Lower lobe of right lung (tissue), 2 donors: ENCODE measurements around the gene CCL20. TPM values are rescaled to one million over a fixed set of nuclear protein-coding genes. Genes with fewer than 3 reads are reported as not detected.

Experiments used
- ATAC-seq, 2 donors: fragments of 200-7000 bp; cut with Tn5 transposase; one replicate each; pipeline ENCODE4 v1.9.1; 2020 to 2022; ENCODE audit warnings: mild to moderate bottlenecking in 2 of 2, moderate library complexity in 2 of 2
- DNase-seq: peaks from one replicate; pipeline ENCODE4 v3.0.0-alpha.2; 2020
- H3K27ac ChIP-seq: fragments of 200-600 bp; one replicate; pipeline ENCODE4 v1.8.0; 2022
- H3K27me3 ChIP-seq: fragments of 200-600 bp; one replicate; pipeline ENCODE4 v1.8.0; 2022; ENCODE audit warnings: low read depth
- H3K36me3 ChIP-seq: fragments of 200-600 bp; one replicate; pipeline ENCODE4 v1.8.0; 2022; ENCODE audit warnings: mild to moderate bottlenecking
- H3K4me1 ChIP-seq: fragments of 200-600 bp; one replicate; pipeline ENCODE4 v1.8.0; 2022
- H3K4me3 ChIP-seq: fragments of 200-600 bp; one replicate; pipeline ENCODE4 v1.8.0; 2022; ENCODE audit warnings: mild to moderate bottlenecking
- H3K9me3 ChIP-seq: fragments of 200-600 bp; one replicate; pipeline ENCODE4 v1.8.0; 2022
- CTCF ChIP-seq: fragments of 200-600 bp; IDR thresholded peaks from one replicate; pipeline ENCODE4 v1.8.0; 2022; ENCODE audit warnings: antibody characterized with exemption, mild to moderate bottlenecking
- intact Hi-C: fragments of 100-400 bp; cut with DNase I; formaldehyde crosslinking; loops from one replicate; pipeline ENCODE4 v1.11.0; 2022
- long read RNA-seq: library from polyadenylated mRNA; unstranded; transcript quantifications from one replicate; pipeline ENCODE4 v2.0.0, GENCODE V29; 2021
- total RNA-seq: library from RNA; stranded (reverse); fragmentation: NEBNext Ultra II Directional; extraction: Animal tissue kit (Norgen Biotek cat#: 25700); gene quantifications from one replicate; pipeline ENCODE4 v1.2.1, GENCODE V29; 2021
- donor health status: DM: no; HTN: yes; CAD: no; lungs with severe emphysema.

CCL20 gene
- 1.6 TPM for total RNA-seq
- long read RNA-seq, partial matches to known transcripts, result 0 of 2 reads
- long read RNA-seq, other reads (novel, unspliced or antisense), result 0 of 2 reads

- DNase-seq (no peak), ATAC-seq (no peak)
- intact Hi-C loops, result no loop called here
- no peaks in the 10 kb centered on the region for H3K36me3 ChIP-seq
- no peak within 1 kb of the TSS for H3K4me3 ChIP-seq
- peaks cover 11% of the 10 kb centered on the region for H3K4me1 ChIP-seq
- TF ChIP-seq CTCF, result no peak
- H3K27me3 ChIP-seq, result no peaks in the 10 kb centered on the region
- no peaks in the 10 kb centered on the region for H3K9me3 ChIP-seq
- H3K27ac ChIP-seq, result no peak within 1 kb of the TSS
Observed at GRCh38 chr2:227813562-227814353, at the start of gene CCL20. CCL20 (plus strand) TSS chr2:227813842; CDS start chr2:227813912, 70 bp downstream.

GRCh38 chr2:227765788-227766372 lies 47.8 kb upstream of the CCL20 start:
- Histone ChIP-seq H3K4me3 (no peak overlapping the region), H3K9me3 (no peaks in the 10 kb centered on the region), H3K4me1 (peaks cover 20% of the 10 kb centered on the region), H3K36me3 (no peaks in the 10 kb centered on the region), H3K27ac (no peak overlapping the region), H3K27me3 (no peaks in the 10 kb centered on the region)
- ATAC-seq, result no peak
- intact Hi-C loops, result loop anchor here (5.0 kb wide), 1 partner anchor 114 kb away; no protein-coding TSS in a partner anchor
- TF ChIP-seq CTCF, result no peak
- no peak for DNase-seq

GRCh38 chr2:227766373-227766883 lies 47.2 kb upstream of the CCL20 start:
- H3K4me3 ChIP-seq, result no peak overlapping the region
- peak; percentile 90 for TF ChIP-seq CTCF
- H3K27me3 ChIP-seq, result no peaks in the 10 kb centered on the region
- H3K9me3 ChIP-seq, result no peaks in the 10 kb centered on the region
- H3K36me3 ChIP-seq, result no peaks in the 10 kb centered on the region
- H3K27ac ChIP-seq, result no peak overlapping the region
- H3K4me1 ChIP-seq, result peaks cover 18% of the 10 kb centered on the region
- ATAC-seq (peak; percentile 94 to 96), DNase-seq (peak; percentile 80)
- intact Hi-C loops, result loop anchor here (5.0 kb wide), 1 partner anchor 114 kb away; no protein-coding TSS in a partner anchor

GRCh38 chr2:227767830-227768229 lies 45.8 kb upstream of the CCL20 start:
- DNase-seq (no peak), ATAC-seq (no peak)
- Histone ChIP-seq H3K27ac (no peak overlapping the region), H3K27me3 (no peaks in the 10 kb centered on the region), H3K36me3 (no peaks in the 10 kb centered on the region), H3K4me3 (no peak overlapping the region), H3K4me1 (peaks cover 10% of the 10 kb centered on the region), H3K9me3 (no peaks in the 10 kb centered on the region)
- TF ChIP-seq CTCF, result no peak
- intact Hi-C loops, result loop anchor here (5.0 kb wide), 1 partner anchor 116 kb away; no protein-coding TSS in a partner anchor

GRCh38 chr2:227772197-227772661 lies 41.4 kb upstream of the CCL20 start:
- H3K4me1 ChIP-seq, result no peaks in the 10 kb centered on the region
- no peaks in the 10 kb centered on the region for H3K27me3 ChIP-seq
- no peaks in the 10 kb centered on the region for H3K36me3 ChIP-seq
- no peak for TF ChIP-seq CTCF
- no peak overlapping the region for H3K27ac ChIP-seq
- no peaks in the 10 kb centered on the region for H3K9me3 ChIP-seq
- H3K4me3 ChIP-seq, result no peak overlapping the region
- DNase-seq (no peak), ATAC-seq (no peak)
- intact Hi-C loops, result no loop called here
